Kidney (tissue), 14 donors: ENCODE data around the gene TMTC1. TPM values are rescaled to one million over a fixed set of nuclear protein-coding genes. Genes with fewer than 3 reads are reported as not detected.

Source experiments
- DNase-seq, 5 donors: peaks; one replicate each; pipeline ENCODE4 v3.0.0-alpha.2; 2013 to 2020
- FAIRE-seq: peaks from 2 replicates; lab custom pipeline; 2012; peaks lifted over from hg19 to GRCh38; lab: Jason Lieb, UNC
- H3K27ac ChIP-seq, 2 donors: one replicate each; pipeline ENCODE4 v1.7.0; 2013; ENCODE audit warnings: low read depth in 2 of 2, low read length in 2 of 2, inconsistent platforms in 1 of 2
- H3K27me3 ChIP-seq: one replicate; pipeline ENCODE4 v1.7.1; 2013; ENCODE audit warnings: low read length, inconsistent platforms; ENCODE audit not compliant: control insufficient read depth, insufficient read depth
- H3K36me3 ChIP-seq, 3 donors: one replicate each; pipeline versions ENCODE4 v1.7.0 to v1.7.1; 2013; ENCODE audit warnings: low read length in 3 of 3, control low read depth in 1 of 3, inconsistent platforms in 1 of 3; ENCODE audit not compliant: insufficient read depth in 3 of 3, control insufficient read depth in 2 of 3
- H3K4me1 ChIP-seq, 3 donors: one replicate each; pipeline versions ENCODE4 v1.7.0 to v1.7.1; 2013; ENCODE audit warnings: low read length in 3 of 3, inconsistent platforms in 1 of 3, low read depth in 1 of 3; ENCODE audit not compliant: control insufficient read depth in 2 of 3, insufficient read depth in 2 of 3
- H3K4me3 ChIP-seq, 3 donors: one replicate each; pipeline versions ENCODE4 v1.7.0 to v1.8.1; 2013; ENCODE audit warnings: low read length in 3 of 3, control low read depth in 1 of 3, inconsistent platforms in 1 of 3
- H3K9ac ChIP-seq, 3 donors: one replicate each; pipeline versions ENCODE4 v1.7.0 to v1.7.1; 2013; ENCODE audit warnings: low read length in 3 of 3, control low read depth in 1 of 3, inconsistent platforms in 1 of 3
- H3K9me3 ChIP-seq, 3 donors: one replicate each; pipeline versions ENCODE4 v1.7.0 to v1.7.1; 2013; ENCODE audit warnings: low read length in 3 of 3, control low read depth in 1 of 3, inconsistent platforms in 1 of 3; ENCODE audit not compliant: control insufficient read depth in 2 of 3, insufficient read depth in 1 of 3
- intact Hi-C: fragments of 100-400 bp; cut with DNase I; formaldehyde crosslinking; loops from one replicate; pipeline ENCODE4 v1.11.1; 2022
- polyA plus RNA-seq: library from polyadenylated mRNA; stranded (reverse); fragments of 350-450 nt; fragmentation: Illumina TruSeq; extraction: RNeasy Lipid Tissue Mini Kit (QIAGEN cat#74804); gene quantifications from one replicate; pipeline ENCODE4 v1.2.3, GENCODE V29; 2014; ENCODE audit warnings: low read depth, low replicate concordance; ENCODE audit not compliant: insufficient read depth
- total RNA-seq: library from RNA; stranded (reverse); fragmentation: NEBNext Ultra II Directional; extraction: Animal tissue kit (Norgen Biotek cat#: 25700); gene quantifications from one replicate; pipeline ENCODE4 v1.2.1, GENCODE V29; 2021
- TF ChIP-seq, protein P1 (sequence below): IDR thresholded peaks from 3 replicates; pipeline ENCODE4 v1.5.1; 2012; ENCODE audit warnings: mild to moderate bottlenecking, moderate library complexity, borderline replicate concordance; ENCODE audit not compliant: insufficient read depth; ENCODE audit errors: extremely low read depth
- donor health status: control.
- donor health status: control.
- donor health status: control.
- donor health status: control.
- donor health status: control.
- donor health status: DM: yes; HTN: yes; CAD: no.
- donor health status: Normal renal cell carcinoma (clear cell type).

The TMTC1 gene
- total and polyA plus RNA-seq, 2 donors from 2014 or later: 10.9 to 58.8 TPM

- DNase-seq: peak in 3 of 5 donors; percentile 24 to 80 (median 70)
- H3K9me3 ChIP-seq: no peaks in the 10 kb centered on the region
Measured at GRCh38 chr12:29519585-29520182, 264.1 kb downstream of the TMTC1 start.

GRCh38 chr12:29518407-29518806 lies 265.3 kb downstream of the TMTC1 start:
- Histone ChIP-seq H3K36me3 (no peaks in the 10 kb centered on the region), H3K4me1 (no peaks in the 10 kb centered on the region), H3K27ac (no peak overlapping the region), H3K9me3 (no peaks in the 10 kb centered on the region), H3K27me3 (no peaks in the 10 kb centered on the region), H3K4me3 (no peak overlapping the region), H3K9ac (no peak overlapping the region)
- FAIRE-seq (no peak), DNase-seq (no peak)
- intact Hi-C loops: no loop called here
- TF ChIP-seq, protein P1, sequence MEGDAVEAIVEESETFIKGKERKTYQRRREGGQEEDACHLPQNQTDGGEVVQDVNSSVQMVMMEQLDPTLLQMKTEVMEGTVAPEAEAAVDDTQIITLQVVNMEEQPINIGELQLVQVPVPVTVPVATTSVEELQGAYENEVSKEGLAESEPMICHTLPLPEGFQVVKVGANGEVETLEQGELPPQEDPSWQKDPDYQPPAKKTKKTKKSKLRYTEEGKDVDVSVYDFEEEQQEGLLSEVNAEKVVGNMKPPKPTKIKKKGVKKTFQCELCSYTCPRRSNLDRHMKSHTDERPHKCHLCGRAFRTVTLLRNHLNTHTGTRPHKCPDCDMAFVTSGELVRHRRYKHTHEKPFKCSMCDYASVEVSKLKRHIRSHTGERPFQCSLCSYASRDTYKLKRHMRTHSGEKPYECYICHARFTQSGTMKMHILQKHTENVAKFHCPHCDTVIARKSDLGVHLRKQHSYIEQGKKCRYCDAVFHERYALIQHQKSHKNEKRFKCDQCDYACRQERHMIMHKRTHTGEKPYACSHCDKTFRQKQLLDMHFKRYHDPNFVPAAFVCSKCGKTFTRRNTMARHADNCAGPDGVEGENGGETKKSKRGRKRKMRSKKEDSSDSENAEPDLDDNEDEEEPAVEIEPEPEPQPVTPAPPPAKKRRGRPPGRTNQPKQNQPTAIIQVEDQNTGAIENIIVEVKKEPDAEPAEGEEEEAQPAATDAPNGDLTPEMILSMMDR: no peak

More at GRCh38 chr12:29519585-29520182, 264.1 kb downstream of the TMTC1 start:
- no peaks in the 10 kb centered on the region for H3K36me3 ChIP-seq
- H3K9ac ChIP-seq: no peak overlapping the region
- H3K27me3 ChIP-seq: no peaks in the 10 kb centered on the region
- TF ChIP-seq, protein P1: peak; percentile 64
- H3K27ac ChIP-seq: peak overlapping the region in 1 of 2 donors; percentile 17
- intact Hi-C loops: no loop called here
- no peak overlapping the region for H3K4me3 ChIP-seq
- FAIRE-seq: peak; percentile 83
- H3K4me1 ChIP-seq: no peaks in the 10 kb centered on the region

DNA sequence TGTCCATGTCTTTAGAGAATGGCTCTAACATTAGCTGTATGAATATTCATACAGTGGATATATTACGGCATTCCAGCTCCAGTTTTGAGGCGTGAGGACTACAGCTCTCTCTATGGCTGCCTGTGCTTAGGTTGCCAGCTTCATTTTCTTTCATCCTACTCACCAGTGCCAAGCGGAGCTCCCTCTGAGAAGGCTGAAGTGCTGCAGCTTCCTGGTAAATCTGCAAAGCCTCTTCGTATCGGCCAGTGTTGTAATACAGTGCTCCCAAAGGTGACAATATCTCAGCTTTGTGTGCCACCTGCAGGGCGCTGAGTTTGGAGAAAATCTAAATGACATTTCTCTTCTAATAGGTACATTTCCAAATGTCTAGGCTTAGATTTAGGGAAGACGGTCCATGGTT lies 266.5 kb downstream of the TMTC1 start:
- no peak overlapping the region for H3K27ac ChIP-seq
- no peak overlapping the region for H3K9ac ChIP-seq
- TF ChIP-seq, protein P1: no peak
- no peaks in the 10 kb centered on the region for H3K4me1 ChIP-seq
- no peaks in the 10 kb centered on the region for H3K27me3 ChIP-seq
- intact Hi-C loops: no loop called here
- H3K36me3 ChIP-seq: no peaks in the 10 kb centered on the region
- no peak overlapping the region for H3K4me3 ChIP-seq
- DNase-seq (no peak), FAIRE-seq (no peak)
- no peaks in the 10 kb centered on the region for H3K9me3 ChIP-seq
